HepG2 (cell line): ENCODE measurements around the gene ERRFI1. TPM values are rescaled to one million over a fixed set of nuclear protein-coding genes. Genes with fewer than 3 reads are reported as not detected.

Experiments
- BHLHE40 ChIP-seq: IDR thresholded peaks from 2 replicates; pipeline ENCODE4 v1.6.1; 2011; ENCODE audit warnings: low read length, improper control_type of control experiment
- CSRNP1 ChIP-seq: sonication (generic); formaldehyde crosslinking; IDR thresholded peaks from 2 replicates; pipeline ENCODE4 v1.8.1; 2023; ENCODE audit warnings: mild to moderate bottlenecking, missing genetic modification reagents
- ELF4 ChIP-seq: sonication (generic); formaldehyde crosslinking; IDR thresholded peaks from 2 replicates; pipeline ENCODE4 v1.5.0; 2020; ENCODE audit warnings: missing genetic modification reagents, mild to moderate bottlenecking, moderate library complexity, borderline replicate concordance
- GRHL1 ChIP-seq: sonication (generic); formaldehyde crosslinking; conservative IDR thresholded peaks from 2 replicates; pipeline ENCODE4 v1.8.0; 2022; ENCODE audit warnings: missing genetic modification reagents
- KDM4B ChIP-seq: sonication (generic); formaldehyde crosslinking; IDR thresholded peaks from 2 replicates; pipeline ENCODE4 v1.4.0; 2020; ENCODE audit warnings: missing genetic modification reagents
- PHB2 ChIP-seq: fragments of 450-650 bp; IDR thresholded peaks from 2 replicates; pipeline ENCODE4 v1.6.1; 2018; ENCODE audit not compliant: partially characterized antibody
- PHF8 ChIP-seq: sonication (generic); formaldehyde crosslinking; IDR thresholded peaks from 2 replicates; pipeline ENCODE4 v1.5.0; 2020; ENCODE audit warnings: missing genetic modification reagents
- POLR2AphosphoS5 ChIP-seq: IDR thresholded peaks from 2 replicates; pipeline ENCODE4 v1.6.1; 2012; ENCODE audit warnings: low read depth, low read length
- RBM22 ChIP-seq: fragments of 200-400 bp; formaldehyde crosslinking; optimal IDR thresholded peaks from 2 replicates; pipeline ENCODE3; 2017; ENCODE audit warnings: mild to moderate bottlenecking, low read length, moderate library complexity
- SNAPC4 ChIP-seq: sonication (generic); formaldehyde crosslinking; IDR thresholded peaks from 2 replicates; pipeline ENCODE4 v1.4.0; 2020; ENCODE audit warnings: mild to moderate bottlenecking, missing genetic modification reagents
- SOX6 ChIP-seq, 2 experiments: fragments of 450-650 bp in 1 of 2; sonication (generic) in 1 of 2; formaldehyde crosslinking in 1 of 2; IDR thresholded peaks; 2 replicates each; pipeline versions ENCODE4 v1.4.0 to v1.6.1; 2017 to 2020; ENCODE audit warnings: antibody characterized with exemption in 1 of 2, mild to moderate bottlenecking in 1 of 2, missing genetic modification reagents in 1 of 2
- TGIF2 ChIP-seq: IDR thresholded peaks from 2 replicates; pipeline ENCODE4 v1.6.1; 2016; ENCODE audit warnings: control low read depth, missing compliant biosample characterization
- U2AF2 ChIP-seq: fragments of 200-400 bp; formaldehyde crosslinking; IDR thresholded peaks from 2 replicates; pipeline ENCODE4 v1.6.1; 2017; ENCODE audit warnings: low read depth, mild to moderate bottlenecking, low read length
- ZNF33A ChIP-seq: sonication (generic); formaldehyde crosslinking; IDR thresholded peaks from 2 replicates; pipeline ENCODE4 v1.5.1; 2020; ENCODE audit warnings: missing genetic modification reagents, mild to moderate bottlenecking, moderate library complexity, borderline replicate concordance
- ZNF33B ChIP-seq: sonication (generic); formaldehyde crosslinking; IDR thresholded peaks from 2 replicates; pipeline ENCODE4 v1.5.1; 2020; ENCODE audit warnings: mild to moderate bottlenecking, missing genetic modification reagents
- ZNF720 ChIP-seq: sonication (generic); formaldehyde crosslinking; IDR thresholded peaks from 2 replicates; pipeline ENCODE4 v1.4.0; 2020; ENCODE audit warnings: missing genetic modification reagents
- polyA plus RNA-seq, 8 experiments: library from polyadenylated mRNA; depleted of rRNA in 3 of 8; stranded (reverse) in 7 of 8; unstranded in 1 of 8; fragments of >200 nt; fragmentation: Illumina TruSeq in 4 of 8; extraction: Trizol in 4 of 8; gene quantifications; 2 replicates each; pipeline versions ENCODE4 v1.2.1 to v1.2.3, GENCODE V29; 2011 to 2016; ENCODE audit warnings: low read depth in 4 of 8, missing spikeins in 1 of 8, mixed read lengths in 1 of 8; ENCODE audit not compliant: insufficient read depth in 1 of 8
- total RNA-seq, 5 experiments: library from RNA; depleted of rRNA; stranded (reverse); fragments of >200 nt; fragmentation: Illumina TruSeq; extraction: Trizol; gene quantifications; 2 replicates each; pipeline ENCODE4 v1.2.3, GENCODE V29; 2016; ENCODE audit warnings: low read depth in 1 of 5
- TF ChIP-seq, protein P1 (sequence below): IDR thresholded peaks from 2 replicates; pipeline ENCODE4 v1.6.1; 2018; ENCODE audit warnings: missing genetic modification reagents, mild to moderate bottlenecking, missing compliant biosample characterization
- TF ChIP-seq, protein P2 (sequence below): fragments of 450-650 bp; IDR thresholded peaks from 2 replicates; pipeline ENCODE4 v1.6.1; 2017
- TF ChIP-seq, protein P3 (sequence below): sonication (generic); formaldehyde crosslinking; IDR thresholded peaks from 2 replicates; pipeline ENCODE4 v1.9.0; 2021; ENCODE audit warnings: missing genetic modification reagents, borderline replicate concordance

ERRFI1 gene
- total and polyA plus RNA-seq, 2 of the 13 experiments (the other 11 are each of a cell fraction or from before 2014, with no cell fraction given) = 84.4 to 753 TPM

- TF ChIP-seq ZNF33B (CRISPR knock-in tag) = no peak
- TF ChIP-seq PHB2 = no peak
- no peak for TF ChIP-seq ELF4 (CRISPR knock-in tag)
- no peak for TF ChIP-seq SOX6 (IDR thresholded peaks at IDR 0.05)
- peak; percentile 32; the same call in 1 of the 2 replicates for TF ChIP-seq SOX6 (CRISPR knock-in tag; IDR thresholded peaks at IDR 0.05)
- no peak for TF ChIP-seq ZNF33A (CRISPR knock-in tag)
- TF ChIP-seq KDM4B = no peak
- no peak for TF ChIP-seq CSRNP1 (CRISPR knock-in tag)
- TF ChIP-seq, protein P1, sequence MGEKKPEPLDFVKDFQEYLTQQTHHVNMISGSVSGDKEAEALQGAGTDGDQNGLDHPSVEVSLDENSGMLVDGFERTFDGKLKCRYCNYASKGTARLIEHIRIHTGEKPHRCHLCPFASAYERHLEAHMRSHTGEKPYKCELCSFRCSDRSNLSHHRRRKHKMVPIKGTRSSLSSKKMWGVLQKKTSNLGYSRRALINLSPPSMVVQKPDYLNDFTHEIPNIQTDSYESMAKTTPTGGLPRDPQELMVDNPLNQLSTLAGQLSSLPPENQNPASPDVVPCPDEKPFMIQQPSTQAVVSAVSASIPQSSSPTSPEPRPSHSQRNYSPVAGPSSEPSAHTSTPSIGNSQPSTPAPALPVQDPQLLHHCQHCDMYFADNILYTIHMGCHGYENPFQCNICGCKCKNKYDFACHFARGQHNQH = no peak
- no peak for TF ChIP-seq BHLHE40
- TF ChIP-seq, protein P2, sequence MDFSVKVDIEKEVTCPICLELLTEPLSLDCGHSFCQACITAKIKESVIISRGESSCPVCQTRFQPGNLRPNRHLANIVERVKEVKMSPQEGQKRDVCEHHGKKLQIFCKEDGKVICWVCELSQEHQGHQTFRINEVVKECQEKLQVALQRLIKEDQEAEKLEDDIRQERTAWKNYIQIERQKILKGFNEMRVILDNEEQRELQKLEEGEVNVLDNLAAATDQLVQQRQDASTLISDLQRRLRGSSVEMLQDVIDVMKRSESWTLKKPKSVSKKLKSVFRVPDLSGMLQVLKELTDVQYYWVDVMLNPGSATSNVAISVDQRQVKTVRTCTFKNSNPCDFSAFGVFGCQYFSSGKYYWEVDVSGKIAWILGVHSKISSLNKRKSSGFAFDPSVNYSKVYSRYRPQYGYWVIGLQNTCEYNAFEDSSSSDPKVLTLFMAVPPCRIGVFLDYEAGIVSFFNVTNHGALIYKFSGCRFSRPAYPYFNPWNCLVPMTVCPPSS = no peak
- 0 out of 2 replicates have a peak, but pooled peaks have one; percentile 44 for TF ChIP-seq TGIF2
- TF ChIP-seq ZNF720 (CRISPR knock-in tag) = no peak
- TF ChIP-seq PHF8 (CRISPR knock-in tag) = no peak
- TF ChIP-seq RBM22 = no peak
- no peak for TF ChIP-seq POLR2AphosphoS5
- no peak for TF ChIP-seq U2AF2
- TF ChIP-seq, protein P3, sequence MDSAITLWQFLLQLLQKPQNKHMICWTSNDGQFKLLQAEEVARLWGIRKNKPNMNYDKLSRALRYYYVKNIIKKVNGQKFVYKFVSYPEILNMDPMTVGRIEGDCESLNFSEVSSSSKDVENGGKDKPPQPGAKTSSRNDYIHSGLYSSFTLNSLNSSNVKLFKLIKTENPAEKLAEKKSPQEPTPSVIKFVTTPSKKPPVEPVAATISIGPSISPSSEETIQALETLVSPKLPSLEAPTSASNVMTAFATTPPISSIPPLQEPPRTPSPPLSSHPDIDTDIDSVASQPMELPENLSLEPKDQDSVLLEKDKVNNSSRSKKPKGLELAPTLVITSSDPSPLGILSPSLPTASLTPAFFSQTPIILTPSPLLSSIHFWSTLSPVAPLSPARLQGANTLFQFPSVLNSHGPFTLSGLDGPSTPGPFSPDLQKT = no peak
- TF ChIP-seq GRHL1 (CRISPR knock-in tag) = no peak
- TF ChIP-seq SNAPC4 = no peak
Measured at GRCh38 chr1:8040586-8040985, 14.5 kb upstream of the ERRFI1 start (continued).
